SH-SY5Y (cell line): ENCODE data around the gene PTPRG.

Experiments used
- GATA2 ChIP-seq: IDR thresholded peaks from 2 replicates; pipeline ENCODE4 v1.6.1; 2011; ENCODE audit warnings: mild to moderate bottlenecking, low read depth, low read length
- GATA3 ChIP-seq: IDR thresholded peaks from 2 replicates; pipeline ENCODE4 v1.6.1; 2011; ENCODE audit warnings: low read depth, mild to moderate bottlenecking, low read length, moderate library complexity

DNA sequence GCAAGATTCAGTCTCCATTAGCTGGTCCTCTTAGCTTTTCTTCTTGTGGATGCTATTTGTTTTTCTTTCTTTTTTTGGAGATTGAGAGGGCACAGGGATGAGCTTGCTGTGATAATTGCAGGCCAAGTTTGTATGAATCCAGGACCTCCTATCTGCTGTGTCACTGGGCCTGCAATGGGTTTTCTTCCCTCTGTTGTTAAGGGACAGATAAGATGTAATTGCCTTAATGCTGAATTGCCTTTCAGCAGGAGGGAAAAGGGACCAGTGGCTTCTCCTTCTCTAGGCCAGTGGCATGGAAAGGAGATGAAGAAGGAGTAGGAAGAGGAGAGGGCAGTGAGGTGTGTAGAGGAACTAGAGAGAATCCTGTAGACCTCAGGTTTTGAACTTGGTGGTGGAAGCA, 29.9 kb downstream of the PTPRG start:
- TF ChIP-seq GATA2 (no peak), GATA3 (no peak)
